HepG2 (cell line): ENCODE data around the gene OGFOD3. TPM values are rescaled to one million over a fixed set of nuclear protein-coding genes. Genes with fewer than 3 reads are reported as not detected.

Experiments used
- DBP ChIP-seq: sonication (generic); formaldehyde crosslinking; IDR thresholded peaks from 2 replicates; pipeline ENCODE4 v1.4.0; 2020; ENCODE audit warnings: missing genetic modification reagents; ENCODE audit errors: not compliant biosample characterization
- GTF3A ChIP-seq: sonication (generic); formaldehyde crosslinking; conservative IDR thresholded peaks from 2 replicates; pipeline ENCODE4 v1.4.0; 2020; ENCODE audit warnings: mild to moderate bottlenecking, missing genetic modification reagents
- NFYB ChIP-seq: sonication (generic); formaldehyde crosslinking; IDR thresholded peaks from 2 replicates; pipeline ENCODE4 v1.4.0; 2020; ENCODE audit warnings: missing genetic modification reagents
- NR2C2 ChIP-seq: sonication (generic); formaldehyde crosslinking; IDR thresholded peaks from 2 replicates; pipeline ENCODE4 v1.4.0; 2020; ENCODE audit warnings: missing genetic modification reagents, mild to moderate bottlenecking, moderate library complexity, borderline replicate concordance
- ONECUT2 ChIP-seq: sonication (generic); formaldehyde crosslinking; IDR thresholded peaks from 2 replicates; pipeline ENCODE4 v1.4.0; 2020; ENCODE audit warnings: missing genetic modification reagents
- RBFOX2 ChIP-seq: fragments of 200-400 bp; formaldehyde crosslinking; IDR thresholded peaks from 2 replicates; pipeline ENCODE4 v1.6.1; 2017; ENCODE audit warnings: low read depth, mild to moderate bottlenecking, low read length
- RBM39 ChIP-seq: fragments of 200-400 bp; formaldehyde crosslinking; IDR thresholded peaks from one replicate; pipeline ENCODE4 v1.6.1; 2018; ENCODE audit warnings: antibody characterized with exemption, mild to moderate bottlenecking, low read depth, low read length; ENCODE audit not compliant: poor library complexity, severe bottlenecking
- RXRA ChIP-seq: sonication (generic); formaldehyde crosslinking; IDR thresholded peaks from 2 replicates; pipeline ENCODE4 v1.5.1; 2020; ENCODE audit warnings: missing genetic modification reagents
- SCMH1 ChIP-seq: sonication (generic); formaldehyde crosslinking; IDR thresholded peaks from 2 replicates; pipeline ENCODE4 v1.9.0; 2021; ENCODE audit warnings: missing genetic modification reagents, mild to moderate bottlenecking, borderline replicate concordance
- SIN3A ChIP-seq: IDR thresholded peaks from 2 replicates; pipeline ENCODE4 v1.6.1; 2011; ENCODE audit warnings: low read depth, mild to moderate bottlenecking, control low read depth, low read length, borderline replicate concordance
- THAP11 ChIP-seq: IDR thresholded peaks from 2 replicates; pipeline ENCODE4 v1.6.1; 2016; ENCODE audit warnings: missing biosample characterization, missing genetic modification reagents
- U2AF2 ChIP-seq: fragments of 200-400 bp; formaldehyde crosslinking; IDR thresholded peaks from 2 replicates; pipeline ENCODE4 v1.6.1; 2017; ENCODE audit warnings: low read depth, mild to moderate bottlenecking, low read length
- ZBTB37 ChIP-seq: sonication (generic); formaldehyde crosslinking; IDR thresholded peaks from 2 replicates; pipeline ENCODE4 v1.4.0; 2020; ENCODE audit warnings: mild to moderate bottlenecking, missing genetic modification reagents
- ZFY ChIP-seq: sonication (generic); formaldehyde crosslinking; IDR thresholded peaks from 2 replicates; pipeline ENCODE4 v1.4.0; 2020; ENCODE audit warnings: missing genetic modification reagents
- ZMYM3 ChIP-seq: sonication (generic); formaldehyde crosslinking; IDR thresholded peaks from 2 replicates; pipeline ENCODE4 v1.5.1; 2020; ENCODE audit warnings: mild to moderate bottlenecking, missing genetic modification reagents
- ZNF292 ChIP-seq: sonication (generic); formaldehyde crosslinking; IDR thresholded peaks from 2 replicates; pipeline ENCODE4 v1.8.1; 2022; ENCODE audit warnings: mild to moderate bottlenecking, low read depth, missing genetic modification reagents, borderline replicate concordance
- ZNF512 ChIP-seq: sonication (generic); formaldehyde crosslinking; IDR thresholded peaks from 2 replicates; pipeline ENCODE4 v1.4.0; 2020; ENCODE audit warnings: mild to moderate bottlenecking, missing genetic modification reagents
- ZNF737 ChIP-seq: sonication (generic); formaldehyde crosslinking; IDR thresholded peaks from 2 replicates; pipeline ENCODE4 v1.5.0; 2020; ENCODE audit warnings: missing genetic modification reagents, mild to moderate bottlenecking, borderline replicate concordance
- polyA plus RNA-seq, 8 experiments: library from polyadenylated mRNA; depleted of rRNA in 3 of 8; stranded (reverse) in 7 of 8; unstranded in 1 of 8; fragments of >200 nt; fragmentation: Illumina TruSeq in 4 of 8; extraction: Trizol in 4 of 8; gene quantifications; 2 replicates each; pipeline versions ENCODE4 v1.2.1 to v1.2.3, GENCODE V29; 2011 to 2016; ENCODE audit warnings: low read depth in 4 of 8, missing spikeins in 1 of 8, mixed read lengths in 1 of 8; ENCODE audit not compliant: insufficient read depth in 1 of 8
- total RNA-seq, 5 experiments: library from RNA; depleted of rRNA; stranded (reverse); fragments of >200 nt; fragmentation: Illumina TruSeq; extraction: Trizol; gene quantifications; 2 replicates each; pipeline ENCODE4 v1.2.3, GENCODE V29; 2016; ENCODE audit warnings: low read depth in 1 of 5
- TF ChIP-seq, protein P1 (sequence below): sonication (generic); formaldehyde crosslinking; IDR thresholded peaks from 2 replicates; pipeline ENCODE4 v1.4.0; 2020; ENCODE audit warnings: low read depth, mild to moderate bottlenecking, missing genetic modification reagents
- TF ChIP-seq, protein P2 (sequence below): sonication (generic); formaldehyde crosslinking; IDR thresholded peaks from 2 replicates; pipeline ENCODE4 v1.5.0; 2020; ENCODE audit warnings: missing genetic modification reagents, mild to moderate bottlenecking, borderline replicate concordance
- TF ChIP-seq, protein P3 (sequence below): sonication (generic); formaldehyde crosslinking; IDR thresholded peaks from 2 replicates; pipeline ENCODE4 v1.5.1; 2020; ENCODE audit warnings: missing genetic modification reagents, mild to moderate bottlenecking, borderline replicate concordance

The OGFOD3 gene
- total and polyA plus RNA-seq, 2 of the 13 experiments (the other 11 are each of a cell fraction or from before 2014, with no cell fraction given), result 40.0 to 42.1 TPM

GRCh38 chr17:82345151-82345976 lies 73.0 kb downstream of the OGFOD3 start (continued):
- TF ChIP-seq DBP (CRISPR knock-in tag), result no peak
- TF ChIP-seq SCMH1 (CRISPR knock-in tag), result no peak
- peak; percentile 18 for TF ChIP-seq ZFY (CRISPR knock-in tag)
- 0 out of 2 replicates have a peak, but pooled peaks have one; percentile 17 for TF ChIP-seq ZNF292 (CRISPR knock-in tag)
- no peak for TF ChIP-seq THAP11 (CRISPR knock-in tag)
- peak; percentile 22; the same call in 1 of the 2 replicates for TF ChIP-seq RXRA (CRISPR knock-in tag)
- TF ChIP-seq, protein P1, sequence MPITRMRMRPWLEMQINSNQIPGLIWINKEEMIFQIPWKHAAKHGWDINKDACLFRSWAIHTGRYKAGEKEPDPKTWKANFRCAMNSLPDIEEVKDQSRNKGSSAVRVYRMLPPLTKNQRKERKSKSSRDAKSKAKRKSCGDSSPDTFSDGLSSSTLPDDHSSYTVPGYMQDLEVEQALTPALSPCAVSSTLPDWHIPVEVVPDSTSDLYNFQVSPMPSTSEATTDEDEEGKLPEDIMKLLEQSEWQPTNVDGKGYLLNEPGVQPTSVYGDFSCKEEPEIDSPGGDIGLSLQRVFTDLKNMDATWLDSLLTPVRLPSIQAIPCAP, result no peak
- 0 out of 2 replicates have a peak, but pooled peaks have one; percentile 19 for TF ChIP-seq ZMYM3 (CRISPR knock-in tag)
- 0 out of 2 replicates have a peak, but pooled peaks have one; percentile 12 for TF ChIP-seq ZNF737
- TF ChIP-seq ONECUT2 (CRISPR knock-in tag), result no peak
- TF ChIP-seq RBM39, result peak; percentile 13
- no peak for TF ChIP-seq U2AF2
- TF ChIP-seq, protein P2, sequence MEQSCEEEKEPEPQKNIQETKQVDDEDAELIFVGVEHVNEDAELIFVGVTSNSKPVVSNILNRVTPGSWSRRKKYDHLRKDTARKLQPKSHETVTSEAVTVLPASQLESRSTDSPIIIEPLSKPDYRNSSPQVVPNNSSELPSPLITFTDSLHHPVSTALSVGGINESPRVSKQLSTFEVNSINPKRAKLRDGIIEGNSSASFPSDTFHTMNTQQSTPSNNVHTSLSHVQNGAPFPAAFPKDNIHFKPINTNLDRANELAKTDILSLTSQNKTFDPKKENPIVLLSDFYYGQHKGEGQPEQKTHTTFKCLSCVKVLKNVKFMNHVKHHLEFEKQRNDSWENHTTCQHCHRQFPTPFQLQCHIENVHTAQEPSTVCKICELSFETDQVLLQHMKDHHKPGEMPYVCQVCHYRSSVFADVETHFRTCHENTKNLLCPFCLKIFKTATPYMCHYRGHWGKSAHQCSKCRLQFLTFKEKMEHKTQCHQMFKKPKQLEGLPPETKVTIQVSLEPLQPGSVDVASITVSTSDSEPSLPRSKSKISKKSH (CRISPR knock-in tag), result 0 out of 2 replicates have a peak, but pooled peaks have one; percentile 24
- TF ChIP-seq ZBTB37 (CRISPR knock-in tag), result no peak
- no peak for TF ChIP-seq SIN3A
- TF ChIP-seq NFYB (CRISPR knock-in tag), result no peak
- TF ChIP-seq, protein P3, sequence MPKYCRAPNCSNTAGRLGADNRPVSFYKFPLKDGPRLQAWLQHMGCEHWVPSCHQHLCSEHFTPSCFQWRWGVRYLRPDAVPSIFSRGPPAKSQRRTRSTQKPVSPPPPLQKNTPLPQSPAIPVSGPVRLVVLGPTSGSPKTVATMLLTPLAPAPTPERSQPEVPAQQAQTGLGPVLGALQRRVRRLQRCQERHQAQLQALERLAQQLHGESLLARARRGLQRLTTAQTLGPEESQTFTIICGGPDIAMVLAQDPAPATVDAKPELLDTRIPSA (CRISPR knock-in tag), result no peak
- peak; percentile 76 for TF ChIP-seq RBFOX2
- no peak for TF ChIP-seq NR2C2 (CRISPR knock-in tag)
- no peak; the same call in 1 of the 2 replicates for TF ChIP-seq GTF3A
- TF ChIP-seq ZNF512, result no peak
